Measurements from ENCODE around the gene ATXN7L2.

DNA sequence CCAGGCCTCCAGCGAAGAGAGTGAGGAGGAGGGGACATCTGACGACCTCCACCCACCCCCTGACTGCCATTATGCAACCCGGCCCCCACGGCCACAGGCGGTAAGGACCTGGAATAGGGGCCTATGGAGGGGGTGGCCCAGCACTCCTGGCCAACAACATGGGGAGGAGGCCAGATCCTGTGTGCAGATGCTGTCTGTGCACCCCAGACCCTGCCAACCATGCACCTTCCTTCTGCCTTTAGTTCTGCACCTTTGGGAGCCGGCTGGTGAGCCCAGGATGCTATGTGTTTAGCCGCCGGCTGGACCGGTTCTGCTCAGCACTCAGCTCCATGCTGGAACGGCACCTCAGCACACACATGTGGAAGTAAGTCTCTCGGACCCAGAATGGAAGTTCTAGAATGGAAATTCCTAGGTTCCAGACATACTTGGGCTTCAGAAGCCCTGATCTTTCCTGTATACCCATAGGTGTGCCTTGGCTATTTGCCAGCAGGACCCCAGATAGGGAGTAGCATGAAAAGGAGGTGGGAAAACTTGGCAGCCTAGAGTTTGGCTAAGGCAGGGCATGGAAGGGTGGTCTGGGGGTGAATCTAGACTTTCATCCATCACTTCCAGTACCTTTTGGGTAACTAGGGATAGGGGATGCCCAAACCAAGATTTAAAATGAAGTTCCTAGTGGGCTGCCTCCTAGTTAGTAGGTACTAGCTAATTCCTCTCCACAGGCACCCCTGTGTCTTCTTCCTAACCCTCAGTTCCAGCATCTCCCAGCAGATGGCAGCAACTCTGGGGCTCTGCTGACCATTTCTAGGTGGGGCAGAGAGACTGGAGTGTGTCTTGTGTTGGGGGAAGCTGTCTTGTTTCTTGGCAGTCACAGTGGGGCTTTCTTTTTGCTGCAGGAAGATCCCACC lies 6.6 kb downstream of the ATXN7L2 start:
- TF ChIP-seq POLR2A (IDR thresholded peaks at IDR 0.05; ENCODE audit: extremely low read depth, insufficient read length), result no peak
- TF ChIP-seq, protein P1, sequence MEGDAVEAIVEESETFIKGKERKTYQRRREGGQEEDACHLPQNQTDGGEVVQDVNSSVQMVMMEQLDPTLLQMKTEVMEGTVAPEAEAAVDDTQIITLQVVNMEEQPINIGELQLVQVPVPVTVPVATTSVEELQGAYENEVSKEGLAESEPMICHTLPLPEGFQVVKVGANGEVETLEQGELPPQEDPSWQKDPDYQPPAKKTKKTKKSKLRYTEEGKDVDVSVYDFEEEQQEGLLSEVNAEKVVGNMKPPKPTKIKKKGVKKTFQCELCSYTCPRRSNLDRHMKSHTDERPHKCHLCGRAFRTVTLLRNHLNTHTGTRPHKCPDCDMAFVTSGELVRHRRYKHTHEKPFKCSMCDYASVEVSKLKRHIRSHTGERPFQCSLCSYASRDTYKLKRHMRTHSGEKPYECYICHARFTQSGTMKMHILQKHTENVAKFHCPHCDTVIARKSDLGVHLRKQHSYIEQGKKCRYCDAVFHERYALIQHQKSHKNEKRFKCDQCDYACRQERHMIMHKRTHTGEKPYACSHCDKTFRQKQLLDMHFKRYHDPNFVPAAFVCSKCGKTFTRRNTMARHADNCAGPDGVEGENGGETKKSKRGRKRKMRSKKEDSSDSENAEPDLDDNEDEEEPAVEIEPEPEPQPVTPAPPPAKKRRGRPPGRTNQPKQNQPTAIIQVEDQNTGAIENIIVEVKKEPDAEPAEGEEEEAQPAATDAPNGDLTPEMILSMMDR (IDR thresholded peaks at IDR 0.05; ENCODE audit: low read depth, low read length), result peak; percentile 91
